MCF 10A (cell line): ENCODE results near the gene ANKRD44. TPM values are rescaled to one million over a fixed set of nuclear protein-coding genes. Genes with fewer than 3 reads are reported as not detected.

Experiments used
- BruUV-seq: library from RNA; stranded (reverse); fragments of 400-500 nt; replicated peaks from 2 replicates; lab custom pipeline; 2021; lab: Mats Ljungman, UMichigan
- CTCF ChIA-PET: fragments of 300-600 bp; sonication (Branson Sonifier 250); formaldehyde crosslinking; extraction: SDS; loops from one replicate; lab custom pipeline; 2021; ENCODE audit warnings: antibody characterized with exemption, inconsistent platforms; lab: Yijun Ruan, JAX
- POLR2A ChIA-PET: fragments of 300-600, 350-650 bp; sonication (Branson Sonifier 250); formaldehyde crosslinking; extraction: SDS; loops from one replicate; lab custom pipeline; 2020; ENCODE audit warnings: antibody characterized with exemption, inconsistent platforms; lab: Yijun Ruan, JAX
- DNase-seq: peaks from one replicate; pipeline ENCODE4 v3.0.0-alpha.2; 2018; ENCODE audit not compliant: unreplicated experiment
- H3K27ac Mint-ChIP-seq: one replicate; pipeline ENCODE4 v1.8.0; 2022; ENCODE audit warnings: mild to moderate bottlenecking, low read depth, mixed read lengths; ENCODE audit not compliant: unreplicated experiment
- H3K27me3 Mint-ChIP-seq: one replicate; pipeline ENCODE4 v1.8.0; 2022; ENCODE audit warnings: mixed read lengths; ENCODE audit not compliant: insufficient read depth, unreplicated experiment
- H3K36me3 Mint-ChIP-seq: one replicate; pipeline ENCODE4 v1.8.0; 2022; ENCODE audit warnings: mild to moderate bottlenecking, moderate library complexity, mixed read lengths; ENCODE audit not compliant: insufficient read depth, unreplicated experiment
- H3K4me1 Mint-ChIP-seq: one replicate; pipeline ENCODE4 v1.8.0; 2022; ENCODE audit warnings: mixed read lengths; ENCODE audit not compliant: insufficient read depth, unreplicated experiment
- H3K4me3 Mint-ChIP-seq: one replicate; pipeline ENCODE4 v1.8.0; 2022; ENCODE audit warnings: mild to moderate bottlenecking, moderate library complexity, mixed read lengths; ENCODE audit not compliant: unreplicated experiment
- H3K9me3 Mint-ChIP-seq: one replicate; pipeline ENCODE4 v1.8.0; 2022; ENCODE audit warnings: mixed read lengths; ENCODE audit not compliant: unreplicated experiment
- intact Hi-C: fragments of 100-400 bp; cut with micrococcal nuclease; formaldehyde crosslinking; loops from 2 replicates; pipeline ENCODE4 v1.14.1; 2022
- total RNA-seq: library from RNA; stranded (reverse); gene quantifications from 2 replicates; pipeline ENCODE4 v1.2.3, GENCODE V29; 2022
- TF ChIP-seq, protein P1 (sequence below): fragments of 200-600 bp; IDR thresholded peaks from one replicate; pipeline ENCODE4 v1.8.0; 2022; ENCODE audit warnings: antibody characterized with exemption, mild to moderate bottlenecking; ENCODE audit not compliant: unreplicated experiment

Gene ANKRD44
- total RNA-seq, 1 experiment from 2014 or later, result 6.9 TPM

DNA sequence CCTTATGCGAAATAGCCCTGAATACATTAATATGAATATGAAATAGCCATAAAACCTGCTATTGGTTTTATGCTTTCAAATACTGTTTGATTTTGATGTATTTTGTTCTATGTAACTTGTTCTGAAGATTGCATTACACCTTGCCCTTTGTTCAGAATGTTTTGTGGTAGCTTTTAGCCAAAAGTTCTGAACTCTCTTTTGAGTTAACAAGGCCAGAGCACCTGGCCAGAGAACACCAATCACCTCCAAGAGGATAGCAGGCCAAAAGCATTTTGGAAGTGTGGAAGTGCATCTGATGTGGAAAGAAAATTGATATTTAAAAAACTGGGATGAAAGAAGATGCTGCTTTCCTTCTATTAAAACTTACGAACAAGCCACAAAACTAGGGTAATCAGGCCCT lies 297.5 kb downstream of the ANKRD44 start:
- Mint-ChIP-seq H3K27me3 (no peaks in the 10 kb centered on the region), H3K9me3 (no peaks in the 10 kb centered on the region), H3K4me1 (peaks cover 7% of the 10 kb centered on the region), H3K27ac (no peak overlapping the region), H3K36me3 (no peaks in the 10 kb centered on the region), H3K4me3 (no peak overlapping the region)
- ChIA-PET POLR2A (interaction anchor here (1.3 kb wide), 1 partner anchor 86 kb away, joined by 3 read pairs; no protein-coding TSS in a partner anchor), CTCF (interaction anchor here (0.6 to 1.9 kb wide), 6 partner anchors 9 to 155 kb away, joined by 3 to 6 read pairs (median 3); no protein-coding TSS in a partner anchor)
- intact Hi-C loops, result loop anchor here (2.0 kb wide), 2 partner anchors 86 to 162 kb away; partner anchors contain the start of gene PGAP1
- no peak for DNase-seq
- no TSS peak for BruUV-seq
- TF ChIP-seq, protein P1, sequence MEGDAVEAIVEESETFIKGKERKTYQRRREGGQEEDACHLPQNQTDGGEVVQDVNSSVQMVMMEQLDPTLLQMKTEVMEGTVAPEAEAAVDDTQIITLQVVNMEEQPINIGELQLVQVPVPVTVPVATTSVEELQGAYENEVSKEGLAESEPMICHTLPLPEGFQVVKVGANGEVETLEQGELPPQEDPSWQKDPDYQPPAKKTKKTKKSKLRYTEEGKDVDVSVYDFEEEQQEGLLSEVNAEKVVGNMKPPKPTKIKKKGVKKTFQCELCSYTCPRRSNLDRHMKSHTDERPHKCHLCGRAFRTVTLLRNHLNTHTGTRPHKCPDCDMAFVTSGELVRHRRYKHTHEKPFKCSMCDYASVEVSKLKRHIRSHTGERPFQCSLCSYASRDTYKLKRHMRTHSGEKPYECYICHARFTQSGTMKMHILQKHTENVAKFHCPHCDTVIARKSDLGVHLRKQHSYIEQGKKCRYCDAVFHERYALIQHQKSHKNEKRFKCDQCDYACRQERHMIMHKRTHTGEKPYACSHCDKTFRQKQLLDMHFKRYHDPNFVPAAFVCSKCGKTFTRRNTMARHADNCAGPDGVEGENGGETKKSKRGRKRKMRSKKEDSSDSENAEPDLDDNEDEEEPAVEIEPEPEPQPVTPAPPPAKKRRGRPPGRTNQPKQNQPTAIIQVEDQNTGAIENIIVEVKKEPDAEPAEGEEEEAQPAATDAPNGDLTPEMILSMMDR, result no peak

GRCh38 chr2:197011801-197012641 lies 298.6 kb downstream of the ANKRD44 start:
- Mint-ChIP-seq H3K27me3 (no peaks in the 10 kb centered on the region), H3K4me3 (no peak overlapping the region)
- intact Hi-C loops, result loop anchor here (2.0 kb wide), 2 partner anchors 85 to 161 kb away; partner anchors contain the start of gene PGAP1

GRCh38 chr2:197011021-197011417 lies 299.6 kb downstream of the ANKRD44 start:
- H3K36me3 Mint-ChIP-seq, result no peaks in the 10 kb centered on the region
- H3K4me3 Mint-ChIP-seq, result no peak overlapping the region
- TF ChIP-seq, protein P1, result no peak
- no peak for DNase-seq
- no peaks in the 10 kb centered on the region for H3K9me3 Mint-ChIP-seq
- no peak overlapping the region for H3K27ac Mint-ChIP-seq
- no peaks in the 10 kb centered on the region for H3K27me3 Mint-ChIP-seq
- CTCF ChIA-PET, result interaction anchor here (0.6 to 2.1 kb wide), 21 partner anchors 8 to 469 kb away, joined by 3 to 15 read pairs (median 4); no protein-coding TSS in a partner anchor
- intact Hi-C loops, result no loop called here
- POLR2A ChIA-PET, result interaction anchor here (0.6 to 1.1 kb wide), 2 partner anchors 74 to 845 kb away, joined by 3 read pairs; no protein-coding TSS in a partner anchor
- BruUV-seq, result no TSS peak
- H3K4me1 Mint-ChIP-seq, result peaks cover 13% of the 10 kb centered on the region

More at GRCh38 chr2:197011801-197012641, 298.6 kb downstream of the ANKRD44 start:
- Mint-ChIP-seq H3K4me1 (peaks cover 13% of the 10 kb centered on the region), H3K9me3 (no peaks in the 10 kb centered on the region), H3K36me3 (no peaks in the 10 kb centered on the region), H3K27ac (no peak overlapping the region)
- DNase-seq, result peak; percentile 62
- CTCF ChIA-PET, result interaction anchor here (0.6 to 2.1 kb wide), 26 partner anchors 8 to 1609 kb away, joined by 3 to 15 read pairs (median 4); no protein-coding TSS in a partner anchor
- POLR2A ChIA-PET, result interaction anchor here (1.1 kb wide), 1 partner anchor 73 kb away, joined by 3 read pairs; no protein-coding TSS in a partner anchor
- TF ChIP-seq, protein P1, result peak; percentile 60
- BruUV-seq, result no TSS peak
